ENCODE data around the gene MYH11.

The MYH11 gene

DNA sequence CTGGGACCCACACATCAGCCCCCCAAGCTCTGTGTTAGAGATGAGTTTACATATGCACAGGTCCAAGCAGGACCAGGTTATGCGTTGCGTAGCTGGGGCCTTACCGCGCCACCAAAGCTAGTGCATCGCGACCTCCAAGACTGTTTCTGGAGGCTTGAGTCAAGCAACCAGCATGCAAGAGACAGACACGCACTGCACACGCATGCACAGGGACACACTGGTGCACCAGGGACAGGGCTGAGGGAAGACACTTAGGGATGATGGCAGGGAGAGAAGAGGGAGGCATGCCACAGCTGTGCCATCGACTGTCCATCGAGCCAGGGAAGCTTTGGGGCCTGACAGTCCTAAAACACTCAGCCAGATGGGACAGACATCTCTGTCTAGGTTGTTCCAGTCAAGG is 72.8 kb downstream of the MYH11 start:
- POLR2A ChIA-PET = no interaction called here
- TF ChIP-seq, protein P1, sequence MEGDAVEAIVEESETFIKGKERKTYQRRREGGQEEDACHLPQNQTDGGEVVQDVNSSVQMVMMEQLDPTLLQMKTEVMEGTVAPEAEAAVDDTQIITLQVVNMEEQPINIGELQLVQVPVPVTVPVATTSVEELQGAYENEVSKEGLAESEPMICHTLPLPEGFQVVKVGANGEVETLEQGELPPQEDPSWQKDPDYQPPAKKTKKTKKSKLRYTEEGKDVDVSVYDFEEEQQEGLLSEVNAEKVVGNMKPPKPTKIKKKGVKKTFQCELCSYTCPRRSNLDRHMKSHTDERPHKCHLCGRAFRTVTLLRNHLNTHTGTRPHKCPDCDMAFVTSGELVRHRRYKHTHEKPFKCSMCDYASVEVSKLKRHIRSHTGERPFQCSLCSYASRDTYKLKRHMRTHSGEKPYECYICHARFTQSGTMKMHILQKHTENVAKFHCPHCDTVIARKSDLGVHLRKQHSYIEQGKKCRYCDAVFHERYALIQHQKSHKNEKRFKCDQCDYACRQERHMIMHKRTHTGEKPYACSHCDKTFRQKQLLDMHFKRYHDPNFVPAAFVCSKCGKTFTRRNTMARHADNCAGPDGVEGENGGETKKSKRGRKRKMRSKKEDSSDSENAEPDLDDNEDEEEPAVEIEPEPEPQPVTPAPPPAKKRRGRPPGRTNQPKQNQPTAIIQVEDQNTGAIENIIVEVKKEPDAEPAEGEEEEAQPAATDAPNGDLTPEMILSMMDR (IDR thresholded peaks at IDR 0.05; ENCODE audit: insufficient read depth, low read length, missing control alignments) = no peak
- no peak for DNase-seq (ENCODE audit: low read depth, low spot score)
- H3K4me3 ChIP-seq (ENCODE audit: low read depth, low read length) = no peak overlapping the region
- CTCF ChIA-PET = interaction anchor here (2.6 to 3.3 kb wide), 2 partner anchors 27 to 38 kb away, joined by 10 to 17 read pairs; no protein-coding TSS in a partner anchor

DNA sequence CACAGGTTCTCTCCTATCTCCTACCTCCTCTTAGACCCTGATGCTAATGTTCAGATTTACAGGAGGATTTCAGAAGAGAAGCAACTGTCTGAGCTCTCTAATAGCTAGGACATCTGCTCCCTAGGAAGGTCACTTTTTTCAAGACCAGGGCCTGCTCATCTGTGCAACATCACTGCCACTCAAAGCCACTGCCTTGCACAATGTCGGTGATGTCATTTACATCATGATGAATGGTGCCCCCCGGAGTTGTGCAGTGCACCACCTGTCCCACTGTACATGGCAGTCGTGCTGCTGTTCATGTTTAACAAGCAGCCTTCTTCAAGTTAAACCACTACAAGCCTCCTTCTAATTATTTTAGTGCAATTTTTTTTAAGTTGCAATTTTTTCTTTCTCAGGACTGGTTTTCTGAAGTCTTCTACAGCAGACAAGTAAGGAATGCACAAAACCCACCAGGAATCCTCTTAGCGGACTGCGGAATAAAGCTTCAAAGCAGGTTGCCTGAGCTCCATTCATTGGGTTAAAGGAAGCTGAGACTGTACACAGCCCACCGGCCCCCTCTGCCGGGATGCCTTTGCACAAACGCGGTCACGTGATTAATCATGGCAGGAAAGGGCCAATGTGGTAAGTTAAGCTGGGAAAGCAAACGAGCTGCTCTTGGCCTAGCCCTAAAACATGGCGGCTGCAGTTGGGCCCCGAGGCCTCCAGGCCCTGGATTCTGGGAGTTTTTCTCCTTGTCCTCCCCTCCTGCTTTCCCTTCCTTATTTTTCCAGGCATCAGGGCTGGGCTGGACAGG is 74.1 kb downstream of the MYH11 start:
- TF ChIP-seq, protein P1 (IDR thresholded peaks at IDR 0.05; ENCODE audit: insufficient read depth, low read length, missing control alignments) = no peak
- CTCF ChIA-PET = interaction anchor here (0.5 to 3.3 kb wide), 5 partner anchors 9 to 139 kb away, joined by 3 to 17 read pairs (median 6); no protein-coding TSS in a partner anchor
- H3K4me3 ChIP-seq (ENCODE audit: low read depth, low read length) = no peak overlapping the region
- DNase-seq (ENCODE audit: low read depth, low spot score) = no peak
- POLR2A ChIA-PET = no interaction called here

DNA sequence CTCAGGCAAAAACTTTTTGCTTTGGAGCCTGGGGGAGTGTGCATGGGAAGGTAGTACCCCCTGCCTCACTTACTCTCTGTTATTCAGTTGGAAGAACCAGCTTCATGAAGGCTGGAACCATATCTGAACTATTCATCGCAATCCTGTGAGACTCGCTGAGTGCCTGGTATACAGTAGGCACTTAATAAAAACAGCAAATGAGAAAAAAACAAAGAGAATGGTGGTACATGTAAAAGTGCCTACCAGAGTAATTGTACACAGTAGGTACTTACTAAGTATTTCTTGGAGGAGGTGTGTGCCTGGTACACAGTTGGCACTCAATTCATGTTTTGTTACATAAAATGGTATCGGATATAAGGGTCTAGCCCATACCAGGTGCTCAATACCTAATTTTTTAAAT is 75.2 kb downstream of the MYH11 start:
- TF ChIP-seq, protein P1 (IDR thresholded peaks at IDR 0.05; ENCODE audit: insufficient read depth, low read length, missing control alignments) = no peak
- CTCF ChIA-PET = interaction anchor here (1.5 to 3.3 kb wide), 2 partner anchors 8 to 41 kb away, joined by 3 to 17 read pairs; no protein-coding TSS in a partner anchor

DNA sequence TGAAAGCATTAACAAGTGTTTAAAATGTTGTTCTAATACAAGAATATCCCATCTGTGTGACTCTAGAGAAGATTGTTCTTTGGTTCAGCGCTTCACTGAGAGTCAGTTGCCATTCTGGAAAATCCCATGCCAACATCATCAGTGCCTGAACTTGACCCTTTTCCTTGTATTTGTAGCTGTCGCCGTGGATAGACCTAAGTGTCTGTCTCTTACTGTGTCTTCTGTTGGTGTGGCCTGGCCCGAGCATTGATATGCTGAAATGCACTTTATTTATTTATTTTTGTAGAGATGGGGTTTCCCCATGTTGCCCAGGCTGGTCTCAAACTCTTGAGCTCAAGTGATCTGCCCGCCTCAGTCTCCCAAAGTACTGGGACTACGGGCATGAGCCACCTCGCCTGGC is 76.0 kb downstream of the MYH11 start:
- TF ChIP-seq, protein P1 (IDR thresholded peaks at IDR 0.05; ENCODE audit: insufficient read depth, low read length, missing control alignments) = no peak
- ChIA-PET POLR2A (no interaction called here), CTCF (interaction anchor here (1.1 kb wide), 1 partner anchor 13 kb away, joined by 3 read pairs; no protein-coding TSS in a partner anchor)
- no peak overlapping the region for H3K4me3 ChIP-seq (ENCODE audit: low read depth, low read length)
- no peak for DNase-seq (ENCODE audit: low read depth, low spot score)

More for the DNA sequence above, 75.2 kb downstream of the MYH11 start:
- no peak overlapping the region for H3K4me3 ChIP-seq (ENCODE audit: low read depth, low read length)
- DNase-seq (ENCODE audit: low read depth, low spot score) = no peak
- POLR2A ChIA-PET = no interaction called here

DNA sequence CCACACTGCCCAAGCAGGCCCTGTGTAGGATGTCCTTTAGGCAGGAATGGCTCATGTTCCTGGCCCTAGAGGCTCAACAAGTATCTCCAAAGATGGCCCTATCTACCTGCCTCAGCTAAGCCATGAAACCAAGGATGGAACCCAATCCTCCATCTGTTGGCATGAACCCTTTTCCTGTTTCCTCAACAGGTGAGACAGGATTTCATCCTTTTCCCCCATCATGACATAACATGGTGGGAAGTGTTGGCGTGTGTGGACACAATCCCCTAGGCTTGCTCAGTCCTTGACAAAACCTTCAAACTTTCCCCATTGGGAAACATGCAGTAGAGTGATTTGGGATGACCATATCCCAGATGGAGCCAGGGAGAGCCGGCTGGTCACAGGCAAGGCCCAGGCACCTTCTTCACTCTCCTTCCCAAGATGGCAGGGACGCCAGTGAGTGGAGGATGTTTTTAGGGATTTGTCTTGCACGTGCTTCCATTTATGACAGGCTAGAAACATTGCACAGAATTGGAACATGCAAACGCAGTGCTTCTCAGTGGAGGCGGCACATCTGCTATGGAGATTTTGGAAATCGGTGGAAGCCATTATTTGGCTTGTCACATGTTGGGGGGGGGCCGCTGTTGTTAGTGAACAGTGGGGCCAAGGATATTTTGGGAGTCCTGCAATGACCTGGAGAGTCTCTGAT is 77.0 kb downstream of the MYH11 start:
- ChIA-PET CTCF (interaction anchor here (0.6 to 3.8 kb wide), 3 partner anchors 19 to 173 kb away, joined by 3 to 35 read pairs (median 3); no protein-coding TSS in a partner anchor), POLR2A (no interaction called here)
- TF ChIP-seq, protein P1 (IDR thresholded peaks at IDR 0.05; ENCODE audit: insufficient read depth, low read length, missing control alignments) = no peak
- DNase-seq (ENCODE audit: low read depth, low spot score) = no peak
- no peak overlapping the region for H3K4me3 ChIP-seq (ENCODE audit: low read depth, low read length)
